Measurements from ENCODE around the gene APMAP.

APMAP gene

DNA sequence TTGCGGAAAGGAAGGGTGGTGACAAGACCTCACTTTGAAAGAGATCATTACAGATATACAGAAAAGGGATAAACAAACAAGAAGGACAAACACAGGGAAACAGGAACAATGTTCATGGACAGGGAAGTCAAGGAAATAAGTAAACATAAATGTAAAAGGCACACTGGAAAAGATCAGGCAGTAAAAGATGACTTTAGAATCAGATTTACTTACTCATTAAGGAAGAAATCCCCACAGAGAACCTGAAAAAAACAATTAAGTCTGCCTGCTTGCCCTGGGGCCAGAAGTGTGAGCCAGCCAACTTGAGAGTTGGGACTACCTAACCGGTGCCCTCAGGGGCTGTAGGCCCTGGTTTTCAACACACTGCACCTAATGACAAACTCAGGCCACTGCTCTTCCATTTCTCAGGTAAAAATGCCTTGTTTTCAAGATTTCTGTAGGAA is 1.7 kb downstream of the APMAP start:
- no peak for DNase-seq (ENCODE audit: low read depth in 2 of 2)

DNA sequence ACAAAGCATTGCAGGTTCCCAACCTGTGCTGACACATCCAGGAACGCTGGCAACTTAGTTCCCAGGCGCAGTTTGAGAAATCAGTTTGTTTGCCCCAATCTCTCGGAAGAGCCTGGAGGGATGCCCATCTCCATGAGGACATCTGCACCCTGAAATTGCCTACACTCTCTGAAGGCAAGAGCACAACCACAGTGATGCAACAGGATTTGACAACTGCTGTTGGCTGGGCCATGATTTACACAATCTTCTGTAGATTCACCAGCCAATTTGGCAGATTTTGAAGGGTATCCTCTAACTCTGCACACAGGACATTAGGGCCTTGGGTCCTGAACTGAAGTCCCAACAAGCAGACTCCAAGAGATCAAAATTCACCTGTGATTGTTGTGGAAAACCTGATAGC is 3.4 kb downstream of the APMAP start:
- no peak for DNase-seq (ENCODE audit: low read depth in 2 of 2)

DNA sequence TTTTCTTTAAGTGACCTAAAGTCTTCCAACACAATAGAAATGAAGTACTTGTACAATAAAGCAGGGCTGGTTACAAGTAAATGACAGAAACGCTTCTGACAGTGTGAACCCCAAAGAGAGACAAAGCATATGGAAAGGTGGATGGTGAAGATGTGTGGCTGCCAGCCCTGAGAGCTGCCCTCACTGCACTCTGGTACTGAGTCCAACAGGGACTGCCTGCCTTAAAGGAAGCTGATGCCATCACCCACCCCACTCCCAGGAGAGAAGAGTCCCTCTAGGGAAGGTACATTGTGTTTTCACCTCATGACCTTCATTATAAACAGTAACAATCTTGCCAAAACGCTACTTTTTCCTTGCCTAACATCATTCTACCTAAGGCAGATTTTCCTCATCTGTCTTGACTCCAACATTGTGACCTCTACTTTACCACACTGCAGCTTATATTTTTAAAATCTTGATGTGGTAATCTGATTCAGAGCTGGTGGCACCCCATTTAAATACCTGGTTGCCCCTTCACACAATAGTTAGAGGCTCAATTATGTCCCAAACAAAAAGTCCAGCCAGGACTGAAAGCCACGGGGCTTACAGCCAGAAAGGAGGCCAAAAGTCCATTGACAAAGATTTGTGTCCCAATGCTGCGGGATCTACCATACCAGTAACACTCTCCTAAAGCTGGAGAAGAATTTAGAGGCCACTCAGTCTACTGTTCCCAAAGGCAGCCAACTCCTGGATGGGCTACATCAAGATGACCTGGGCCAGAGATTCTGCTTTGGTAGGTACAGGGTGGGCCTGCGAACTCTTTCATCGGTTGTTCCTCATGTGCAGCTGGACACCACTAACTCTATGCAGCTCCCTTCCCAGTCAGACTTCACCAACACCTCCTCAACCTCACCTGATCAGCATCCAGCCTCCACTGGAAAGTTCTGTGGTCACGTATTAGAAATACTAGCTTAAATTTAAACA is 4.4 kb downstream of the APMAP start:
- DNase-seq (ENCODE audit: low read depth in 2 of 2), result no peak

DNA sequence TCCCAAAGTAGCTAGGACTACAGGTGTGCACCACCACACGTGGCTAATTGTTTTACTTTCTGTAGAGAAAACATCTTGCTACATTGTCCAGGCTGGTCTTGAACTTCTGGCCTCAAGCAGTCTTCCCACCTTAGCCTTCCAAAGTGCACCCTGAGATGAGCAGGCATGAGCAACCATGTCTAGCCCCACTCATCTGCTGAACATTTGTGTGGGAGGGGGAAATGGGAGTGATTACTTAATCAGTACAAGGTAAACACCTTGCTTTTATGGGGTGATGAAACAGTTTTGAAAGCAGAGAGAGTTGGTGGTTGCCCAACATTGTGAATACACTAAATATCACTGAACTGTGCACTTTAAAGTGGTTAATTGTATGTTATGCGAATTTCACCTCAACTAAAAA is 5.3 kb downstream of the APMAP start:
- no peak for DNase-seq (ENCODE audit: low read depth in 2 of 2)

DNA sequence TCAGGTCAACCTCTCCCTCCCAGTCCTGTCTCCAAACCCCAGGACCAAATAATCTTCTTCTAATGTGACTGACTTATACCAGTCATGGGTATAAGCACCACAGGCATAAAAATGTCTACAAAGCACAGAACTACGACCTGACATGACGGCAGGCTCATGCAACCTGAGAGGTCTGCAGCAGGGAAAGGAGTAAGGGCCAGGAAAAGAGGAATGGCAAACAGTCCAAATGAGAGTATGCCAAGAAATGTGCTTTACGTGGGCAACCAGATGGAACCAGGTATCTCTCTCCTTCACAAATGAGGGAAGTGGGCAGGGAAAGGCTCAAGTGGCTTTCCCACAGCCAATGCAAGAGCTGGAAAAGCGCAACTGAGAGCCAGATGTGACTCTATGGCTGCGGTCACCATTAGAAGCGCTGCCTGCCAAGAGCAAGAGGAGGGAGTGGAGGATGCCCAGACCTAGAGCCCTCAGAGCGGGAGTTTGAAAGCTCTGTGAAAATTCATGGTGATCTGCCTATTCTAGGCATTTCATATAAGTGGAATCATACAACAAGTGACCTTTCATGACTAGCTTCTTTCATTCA is 6.0 kb downstream of the APMAP start:
- DNase-seq (ENCODE audit: low read depth in 2 of 2), result no peak

DNA sequence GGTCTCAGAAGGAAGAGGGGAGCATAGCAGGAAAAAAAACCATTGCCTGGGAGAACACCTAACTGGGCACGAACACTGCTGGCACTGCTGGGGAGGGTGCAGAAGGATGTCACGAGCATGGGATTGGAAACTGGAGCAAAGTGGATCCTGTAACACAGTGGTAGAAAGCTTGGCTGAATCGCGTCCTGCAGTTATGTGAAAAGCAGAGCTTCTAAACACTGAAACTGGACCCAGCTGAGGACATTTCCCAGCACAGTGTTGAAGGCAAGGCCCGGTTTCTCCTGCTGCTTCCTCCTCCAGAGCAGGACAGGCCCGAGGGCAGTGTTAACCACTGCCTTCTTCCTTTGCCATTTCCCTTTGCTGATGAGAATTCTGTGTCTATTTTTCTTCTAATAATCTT is 6.7 kb downstream of the APMAP start:
- DNase-seq (ENCODE audit: low read depth in 2 of 2), result no peak

DNA sequence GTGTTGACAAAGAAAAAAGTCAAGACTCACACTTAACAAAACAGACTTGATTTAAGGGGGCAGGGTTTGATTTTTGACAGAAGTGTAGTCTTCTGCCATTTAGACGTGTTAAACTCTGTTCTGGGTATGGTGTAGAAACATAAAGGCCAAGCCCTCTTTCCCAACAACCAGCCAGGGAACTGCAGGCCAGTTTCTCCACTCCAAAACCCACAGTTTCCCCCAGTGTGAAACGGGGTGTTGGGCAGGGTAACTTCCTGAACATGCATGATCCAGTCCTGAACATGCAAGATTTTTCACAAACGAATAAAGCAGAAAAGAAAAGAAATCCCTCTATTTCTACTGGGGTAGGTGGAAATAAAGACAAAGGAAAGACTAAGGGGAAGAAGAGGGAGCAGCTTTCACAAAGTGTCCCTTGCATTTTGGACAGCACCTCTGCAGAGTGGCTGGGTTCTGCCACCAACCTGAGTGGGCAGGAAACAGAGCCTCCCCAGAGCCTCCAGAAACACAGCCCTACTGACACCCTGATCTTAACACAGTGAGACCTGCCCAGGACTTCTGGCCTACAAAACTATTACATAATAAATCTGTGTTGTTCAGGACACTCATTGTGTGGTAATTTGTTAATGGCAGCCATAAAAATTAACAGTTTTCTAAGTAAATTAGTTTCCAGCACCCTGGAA is 7.5 kb downstream of the APMAP start:
- DNase-seq (ENCODE audit: low read depth in 2 of 2), result no peak

DNA sequence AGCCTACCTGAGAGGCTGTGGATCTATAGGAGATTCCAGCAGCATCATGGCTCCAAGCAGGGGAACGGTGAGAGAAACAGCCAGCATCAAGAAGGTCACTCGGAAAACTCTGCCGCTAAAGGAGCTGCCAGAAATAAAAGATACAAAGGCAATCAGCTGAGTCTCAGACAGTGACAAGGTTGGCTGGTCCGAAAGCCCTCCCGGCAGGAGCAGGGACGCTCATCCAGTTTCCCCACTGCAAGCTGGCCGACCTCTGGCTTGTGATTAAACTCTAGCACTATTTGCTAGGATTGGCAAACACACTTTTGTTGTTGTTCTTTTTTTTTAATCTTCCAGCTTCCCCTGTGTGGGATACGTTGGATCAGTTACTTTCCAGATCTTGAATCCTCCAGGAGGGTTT is 8.7 kb downstream of the APMAP start:
- no peak for DNase-seq (ENCODE audit: low read depth in 2 of 2)

DNA sequence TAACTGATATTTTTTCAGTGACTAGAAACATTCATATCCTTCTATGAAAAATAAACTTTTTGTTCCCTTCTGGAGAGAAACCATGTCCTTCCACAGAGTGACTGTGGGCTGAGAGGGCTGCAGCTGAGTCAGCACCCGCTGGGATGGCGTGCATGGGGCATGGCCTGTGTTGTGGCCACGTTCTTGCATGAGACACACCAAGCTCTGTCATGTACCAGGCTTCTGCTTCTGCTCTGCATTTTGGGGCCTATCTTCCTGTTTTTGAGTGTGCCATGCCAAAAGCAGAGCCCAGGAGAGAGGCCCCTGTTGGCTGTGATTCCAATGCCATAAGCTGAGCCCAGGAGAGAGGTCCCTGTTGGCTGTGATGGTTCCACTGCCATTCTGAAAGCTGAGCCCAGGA is 10.8 kb downstream of the APMAP start:
- DNase-seq (ENCODE audit: low read depth in 2 of 2), result no peak

DNA sequence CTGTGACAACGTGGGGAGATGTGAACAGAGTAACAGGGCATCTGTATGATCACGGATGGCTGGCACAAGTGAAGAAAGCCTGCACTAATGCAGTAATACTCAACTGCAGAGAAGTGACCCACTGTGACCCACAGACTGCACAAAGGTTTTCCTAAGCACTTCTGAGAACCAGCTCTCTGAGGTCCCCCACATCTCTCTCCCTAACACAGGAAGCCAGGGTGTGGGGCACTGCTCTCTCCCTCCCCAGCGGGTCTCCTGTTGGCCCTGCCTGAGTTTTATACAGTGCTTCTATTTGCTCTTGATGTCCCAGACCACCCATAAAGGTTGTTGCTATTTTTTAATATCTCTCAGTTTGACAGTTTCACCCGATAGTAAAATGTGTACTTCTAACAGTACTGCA is 11.3 kb downstream of the APMAP start:
- no peak for DNase-seq (ENCODE audit: low read depth in 2 of 2)

DNA sequence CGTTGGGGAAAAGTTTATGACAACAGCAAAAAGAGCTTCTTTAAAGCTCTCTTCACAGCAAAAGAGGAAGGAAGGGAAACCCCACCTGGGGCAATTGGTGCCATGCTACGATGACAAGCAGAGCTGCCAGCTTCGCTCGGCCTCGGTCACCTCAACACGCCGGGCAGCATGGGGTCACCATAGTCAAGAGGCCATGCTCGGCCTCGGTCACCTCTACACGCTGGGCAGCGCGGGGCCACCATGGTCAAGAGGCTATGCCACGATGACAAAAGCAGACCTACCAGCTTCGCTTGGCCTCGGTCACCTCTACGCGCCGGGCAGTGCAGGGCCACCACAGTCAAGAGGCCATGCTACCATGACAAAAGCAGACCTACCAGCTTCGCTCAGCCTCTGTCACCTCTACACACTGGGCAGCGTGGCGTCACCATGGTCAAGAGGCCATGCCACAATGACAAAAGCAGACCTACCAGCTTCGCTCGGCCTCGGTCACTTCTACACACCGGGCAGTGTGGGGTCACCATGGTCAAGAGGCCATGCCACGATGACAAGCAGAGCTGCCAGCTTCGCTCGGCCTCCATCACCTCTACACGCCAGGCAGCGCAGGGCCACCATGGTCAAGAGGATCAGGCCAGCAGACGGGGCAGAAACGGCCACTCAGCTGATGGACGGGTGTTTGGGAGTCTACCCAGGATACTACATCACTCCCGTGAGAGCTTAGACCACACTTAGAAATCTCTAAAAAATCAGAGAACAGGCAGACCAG is 12.1 kb downstream of the APMAP start:
- DNase-seq (ENCODE audit: low read depth in 2 of 2), result no peak

DNA sequence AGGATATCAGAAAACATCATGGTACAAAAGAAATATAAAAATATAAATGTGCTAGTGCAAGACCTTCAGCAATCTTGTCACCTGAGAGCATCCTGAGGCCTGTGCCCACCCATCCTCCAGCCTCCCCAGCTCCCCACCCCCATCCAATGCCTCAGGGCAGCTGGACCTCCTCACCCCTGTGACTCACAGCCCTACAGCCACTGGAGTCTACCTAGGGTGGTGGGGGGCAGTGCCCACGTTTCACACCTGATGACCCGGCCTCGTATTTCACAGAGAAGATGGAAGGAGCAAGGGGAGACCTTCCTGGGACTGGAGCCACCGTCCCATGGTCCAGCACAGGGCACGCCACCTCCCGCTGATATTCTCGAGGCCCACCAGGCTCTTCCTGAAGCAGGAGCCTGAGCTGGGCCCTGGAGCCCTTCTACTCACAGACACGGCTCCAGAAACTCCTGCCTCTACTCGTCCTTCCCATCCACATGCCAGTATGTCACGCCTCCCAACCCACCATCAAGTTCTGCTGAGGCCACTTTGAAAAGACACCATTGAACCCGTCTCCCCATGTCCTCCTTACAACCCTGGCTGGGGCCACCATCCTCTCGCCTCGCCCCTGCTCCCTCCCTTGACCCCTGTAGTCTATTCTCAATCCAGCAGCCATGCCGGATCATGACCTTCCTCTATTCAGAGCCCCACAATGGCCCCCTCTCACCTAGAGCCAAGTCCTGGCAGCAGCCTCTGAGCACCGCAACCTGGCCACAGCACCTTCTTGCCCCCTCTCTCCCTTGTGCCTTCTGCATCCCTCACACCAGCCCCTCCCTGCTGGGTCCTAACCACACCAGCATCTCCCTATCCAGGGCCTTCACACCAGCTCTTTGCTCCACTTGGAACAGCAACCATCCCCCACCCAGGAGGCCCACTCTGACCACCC is 13.3 kb downstream of the APMAP start:
- DNase-seq (ENCODE audit: low read depth in 2 of 2), result no peak

DNA sequence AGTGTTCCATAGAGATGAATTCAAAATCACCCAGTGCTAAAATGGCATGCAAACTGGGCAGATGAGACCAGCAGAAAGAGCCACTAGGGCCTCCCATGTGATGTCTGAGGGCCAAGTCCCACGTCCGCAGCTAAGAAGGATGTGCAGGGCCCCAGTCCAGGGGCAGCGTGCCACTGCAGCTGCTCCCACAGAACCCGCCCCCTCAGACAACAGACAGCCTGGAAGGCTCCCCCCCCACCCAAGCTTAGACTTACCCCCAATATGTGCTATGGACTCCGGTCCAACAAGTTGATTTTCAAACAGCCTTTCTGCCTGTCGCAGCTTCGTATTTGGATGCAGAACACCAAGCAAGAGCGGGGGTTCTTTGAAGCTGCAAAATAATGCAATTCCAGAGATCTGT is 14.0 kb downstream of the APMAP start:
- DNase-seq (ENCODE audit: low read depth in 2 of 2), result no peak

DNA sequence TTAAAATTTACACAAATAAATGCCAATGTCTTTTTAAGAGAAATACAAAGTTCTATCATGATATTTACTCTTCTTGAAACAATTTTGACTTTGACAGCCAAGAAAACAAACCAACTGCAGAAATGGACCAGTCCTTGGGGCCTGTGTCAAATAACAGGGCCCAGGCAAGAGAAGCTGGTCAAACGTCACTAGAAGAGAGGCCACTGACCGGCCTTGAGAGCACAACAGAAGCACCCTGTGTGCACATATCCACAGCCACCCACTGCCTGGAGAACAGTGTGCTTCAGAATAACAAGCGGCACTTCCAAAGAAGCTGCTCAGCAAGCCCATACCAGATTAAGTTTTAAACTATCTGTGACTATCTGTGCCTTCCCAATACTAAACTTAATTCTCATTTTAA is 14.8 kb downstream of the APMAP start:
- no peak for DNase-seq (ENCODE audit: low read depth in 2 of 2)

DNA sequence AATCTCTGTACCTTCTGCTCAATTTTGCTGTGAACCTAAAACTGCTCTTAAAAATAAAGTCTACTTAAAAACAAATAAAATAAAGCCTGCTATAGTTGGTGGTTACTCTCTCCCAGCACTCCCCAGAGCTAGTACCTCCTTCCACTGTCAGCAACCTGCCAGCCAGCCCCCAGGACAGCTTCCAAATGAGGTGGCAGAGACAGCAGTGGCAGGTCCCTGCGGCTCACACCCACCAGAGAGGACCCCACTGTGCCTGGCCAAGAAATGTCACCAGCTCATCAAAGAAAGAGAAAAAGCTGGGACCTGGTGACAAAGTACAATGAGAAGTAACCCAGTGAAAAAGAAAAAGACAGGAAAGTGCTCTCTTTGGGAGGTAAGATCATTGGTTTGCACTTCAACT is 15.2 kb downstream of the APMAP start:
- DNase-seq (ENCODE audit: low read depth in 2 of 2), result no peak

DNA sequence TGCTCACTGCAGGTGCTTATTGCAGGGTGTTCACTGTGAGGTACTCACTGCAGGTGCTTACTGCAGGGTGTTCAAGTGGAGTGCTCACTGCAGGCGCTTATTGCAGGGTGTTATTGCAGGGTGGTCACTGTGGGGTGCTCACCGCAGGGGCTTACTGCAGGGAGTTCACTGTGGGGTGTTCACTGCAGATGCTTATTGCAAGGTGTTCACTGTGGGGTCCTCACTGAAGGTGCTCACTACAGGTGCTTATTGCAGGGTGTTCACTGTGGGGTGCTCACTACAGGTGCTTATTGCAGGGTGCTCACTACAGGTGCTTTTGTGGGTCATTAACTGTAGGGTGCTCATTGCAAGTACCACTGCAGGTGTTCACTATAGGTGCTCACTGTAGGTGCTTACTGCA is 20.2 kb downstream of the APMAP start:
- no peak for DNase-seq (ENCODE audit: low read depth in 2 of 2)

DNA sequence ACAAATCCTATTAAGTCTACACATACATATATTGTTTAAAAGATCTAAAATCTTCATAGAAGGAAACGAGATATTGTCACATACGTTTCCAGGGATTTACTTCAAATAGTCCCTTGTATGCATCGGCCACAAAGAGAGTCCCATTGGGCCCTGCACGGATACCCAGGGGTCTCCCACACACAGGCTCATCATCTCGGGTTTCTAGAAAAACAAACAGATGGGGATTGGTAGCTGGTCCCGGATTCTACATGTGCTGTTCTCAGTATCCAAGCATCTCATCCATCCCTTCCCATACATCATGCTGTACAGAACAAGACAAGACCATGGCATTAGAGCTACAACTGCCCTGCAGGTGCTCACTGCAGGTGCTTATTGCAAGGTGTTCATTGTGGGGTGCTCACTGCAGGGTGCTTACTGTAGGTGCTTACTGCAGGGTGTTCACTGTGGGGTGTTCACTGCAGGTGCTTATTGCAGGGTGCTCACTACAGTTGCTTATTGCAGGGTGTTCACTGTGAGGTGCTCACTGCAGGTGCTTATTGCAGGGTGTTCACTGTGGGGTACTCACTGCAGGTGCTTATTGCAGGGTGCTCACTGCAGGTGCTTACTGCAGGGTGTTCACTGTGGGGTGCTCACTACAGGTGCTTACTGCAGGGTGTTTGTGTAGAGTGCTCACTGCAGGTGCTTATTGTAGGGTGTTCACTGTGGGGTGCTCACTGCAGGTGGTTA is 21.0 kb downstream of the APMAP start:
- no peak for DNase-seq (ENCODE audit: low read depth in 2 of 2)

DNA sequence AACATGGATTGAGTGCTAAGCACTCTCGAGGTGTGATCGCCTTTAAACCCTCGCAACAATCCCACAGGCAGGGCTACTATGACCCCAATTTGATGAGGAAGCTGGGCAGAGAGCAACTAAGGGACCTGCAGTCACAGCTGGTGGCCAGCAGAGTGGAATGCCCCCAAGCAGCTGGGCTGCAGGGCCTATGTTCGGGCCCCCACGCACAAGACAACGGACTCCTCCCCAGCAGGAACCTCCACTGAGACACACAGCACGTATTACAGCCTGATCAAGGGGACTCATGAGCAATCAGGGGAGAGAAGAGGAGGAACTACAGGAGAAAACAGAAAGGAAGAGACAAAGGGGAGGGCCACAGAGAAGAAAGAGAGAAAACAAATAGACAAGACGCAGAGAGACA is 21.8 kb downstream of the APMAP start:
- DNase-seq (ENCODE audit: low read depth in 2 of 2), result no peak

DNA sequence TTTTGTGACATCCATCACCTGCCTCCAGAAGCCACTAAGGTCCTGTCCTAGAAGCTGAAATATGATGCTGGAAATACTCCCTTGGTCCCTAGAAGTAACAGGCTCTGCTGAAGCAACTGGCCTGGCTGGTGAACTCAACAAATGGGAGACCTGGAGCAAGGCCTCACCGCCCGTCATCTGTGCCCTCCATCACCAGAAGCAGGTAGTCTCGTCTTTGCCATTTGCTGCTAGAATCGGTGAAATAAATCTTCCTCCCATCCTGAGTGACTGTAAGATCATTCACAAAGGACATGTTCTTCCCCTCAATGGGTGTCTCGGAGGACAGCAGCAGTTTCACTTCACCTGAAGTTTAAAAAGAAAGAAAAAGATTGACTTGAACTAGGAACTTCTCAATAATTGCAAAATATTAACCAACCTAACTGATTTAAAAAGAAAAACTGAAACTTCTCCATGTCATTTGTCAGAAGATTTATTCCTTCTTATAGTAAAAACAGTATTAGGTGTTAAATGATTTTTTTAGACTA is 22.5 kb downstream of the APMAP start:
- no peak for DNase-seq (ENCODE audit: low read depth in 2 of 2)

All from stimulated activated CD8-positive, alpha-beta memory T cell treated with anti-CD3 and anti-CD28 coated beads, Interleukin-2, amount 100 ng/mL, for 1 hour (primary cell).